Testis (tissue), 3 donors: ENCODE measurements around the gene PIP5K1C. TPM values are rescaled to one million over a fixed set of nuclear protein-coding genes. Genes with fewer than 3 reads are reported as not detected.

Experiments used
- DNase-seq: peaks from one replicate; pipeline ENCODE4 v3.0.0-alpha.2; 2019
- H3K27ac ChIP-seq, 2 donors: fragments of 200-600 bp; sonication (generic); one replicate each; pipeline ENCODE4 v1.5.1; 2019
- H3K27me3 ChIP-seq: fragments of 200-600 bp; sonication (generic); one replicate; pipeline ENCODE4 v1.5.1; 2019
- H3K36me3 ChIP-seq: fragments of 200-600 bp; sonication (generic); one replicate; pipeline ENCODE4 v1.5.1; 2017; ENCODE audit warnings: low read depth; ENCODE audit errors: missing control alignments
- H3K4me1 ChIP-seq: fragments of 200-600 bp; sonication (generic); one replicate; pipeline ENCODE4 v1.5.1; 2019
- H3K4me3 ChIP-seq, 2 donors: fragments of 200-600 bp; sonication (generic); one replicate each; pipeline ENCODE4 v1.5.1; 2017 to 2019
- H3K9me3 ChIP-seq: fragments of 200-600 bp; sonication (generic); one replicate; pipeline ENCODE4 v1.5.1; 2017
- POLR2A ChIP-seq: fragments of 450-650 bp; IDR thresholded peaks from one replicate; pipeline ENCODE4 v1.6.1; 2017; ENCODE audit warnings: antibody characterized with exemption, mild to moderate bottlenecking, moderate library complexity
- WGBS, 2 donors: methylation state at CpG; one replicate each; pipeline ENCODE4 v1.1.5; 2018; 5-methylcytosine and 5-hydroxymethylcytosine counted together
- intact Hi-C: fragments of 100-400 bp; cut with DNase I; formaldehyde crosslinking; loops from one replicate; pipeline ENCODE4 v1.15.1; 2023; ENCODE audit warnings: low total_unique reads
- polyA plus RNA-seq: library from polyadenylated mRNA; stranded (reverse); fragments of 350-450 nt; fragmentation: Illumina TruSeq; extraction: RNeasy Lipid Tissue Mini Kit (QIAGEN cat#74804); gene quantifications from one replicate; pipeline ENCODE4 v1.2.3, GENCODE V29; 2014; ENCODE audit warnings: low read depth, low replicate concordance; ENCODE audit not compliant: insufficient read depth
- total RNA-seq, 2 donors: library from RNA; depleted of rRNA; stranded (reverse); fragments of >200 nt; gene quantifications; one replicate each; pipeline ENCODE4 v1.2.3, GENCODE V29; 2016
- TF ChIP-seq, protein P1 (sequence below), 3 experiments: fragments of 450-650 bp in 2 of 3; fragments of 200-600 bp in 1 of 3; sonication (generic) in 1 of 3; IDR thresholded peaks; one replicate each; pipeline ENCODE4 v1.5.1; 2016 to 2019; ENCODE audit warnings: antibody characterized with exemption in 3 of 3, mild to moderate bottlenecking in 2 of 3, moderate library complexity in 1 of 3

Gene PIP5K1C
- total and polyA plus RNA-seq, 3 donors from 2014 or later: 80.2 to 99.1 (median 87.0) TPM

DNA sequence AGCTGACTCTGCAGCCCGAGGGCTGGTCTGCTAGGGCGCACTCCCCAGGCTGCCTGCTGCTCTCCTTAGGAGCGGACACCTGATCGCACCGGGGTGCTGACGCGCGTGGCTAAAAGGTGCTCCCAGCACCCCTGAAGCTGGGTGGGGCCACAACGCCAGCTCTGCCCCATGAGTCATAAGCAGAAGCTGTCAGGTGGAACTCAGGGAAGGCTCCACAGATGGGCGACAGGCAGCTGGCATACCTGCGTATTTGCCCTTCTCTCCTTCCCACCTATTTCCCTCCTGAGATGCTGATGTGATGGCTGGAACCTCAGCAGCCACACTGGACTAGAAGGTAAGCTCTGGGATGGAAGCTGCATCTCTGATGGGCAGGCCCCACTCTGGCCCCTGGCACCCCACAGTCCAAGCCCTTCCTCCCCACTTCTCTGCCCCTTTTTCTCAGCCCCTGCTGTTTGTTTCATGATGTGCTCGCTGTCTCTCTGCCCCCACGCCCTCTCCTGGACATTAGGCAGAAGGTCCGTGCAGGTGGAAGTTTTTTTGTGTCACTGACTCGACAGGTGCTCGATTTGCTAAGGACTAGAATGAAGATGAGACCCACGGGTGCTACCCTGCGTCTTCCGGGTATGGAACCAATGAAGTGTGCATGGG, 43.4 kb downstream of the PIP5K1C start:
- 93 to 96% methylated on average over 15 to 19 of the region's 19 CpGs for WGBS, 2 donors
- Histone ChIP-seq H3K27ac (no peak overlapping the region), H3K9me3 (no peaks in the 10 kb centered on the region), H3K4me3 (no peak overlapping the region), H3K27me3 (no peaks in the 10 kb centered on the region), H3K4me1 (peaks cover 3% of the 10 kb centered on the region), H3K36me3 (no peaks in the 10 kb centered on the region)
- no peak for DNase-seq
- intact Hi-C loops: no loop called here
- TF ChIP-seq, protein P1, sequence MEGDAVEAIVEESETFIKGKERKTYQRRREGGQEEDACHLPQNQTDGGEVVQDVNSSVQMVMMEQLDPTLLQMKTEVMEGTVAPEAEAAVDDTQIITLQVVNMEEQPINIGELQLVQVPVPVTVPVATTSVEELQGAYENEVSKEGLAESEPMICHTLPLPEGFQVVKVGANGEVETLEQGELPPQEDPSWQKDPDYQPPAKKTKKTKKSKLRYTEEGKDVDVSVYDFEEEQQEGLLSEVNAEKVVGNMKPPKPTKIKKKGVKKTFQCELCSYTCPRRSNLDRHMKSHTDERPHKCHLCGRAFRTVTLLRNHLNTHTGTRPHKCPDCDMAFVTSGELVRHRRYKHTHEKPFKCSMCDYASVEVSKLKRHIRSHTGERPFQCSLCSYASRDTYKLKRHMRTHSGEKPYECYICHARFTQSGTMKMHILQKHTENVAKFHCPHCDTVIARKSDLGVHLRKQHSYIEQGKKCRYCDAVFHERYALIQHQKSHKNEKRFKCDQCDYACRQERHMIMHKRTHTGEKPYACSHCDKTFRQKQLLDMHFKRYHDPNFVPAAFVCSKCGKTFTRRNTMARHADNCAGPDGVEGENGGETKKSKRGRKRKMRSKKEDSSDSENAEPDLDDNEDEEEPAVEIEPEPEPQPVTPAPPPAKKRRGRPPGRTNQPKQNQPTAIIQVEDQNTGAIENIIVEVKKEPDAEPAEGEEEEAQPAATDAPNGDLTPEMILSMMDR (IDR thresholded peaks at IDR 0.05): no peak
- no peak for TF ChIP-seq POLR2A

DNA sequence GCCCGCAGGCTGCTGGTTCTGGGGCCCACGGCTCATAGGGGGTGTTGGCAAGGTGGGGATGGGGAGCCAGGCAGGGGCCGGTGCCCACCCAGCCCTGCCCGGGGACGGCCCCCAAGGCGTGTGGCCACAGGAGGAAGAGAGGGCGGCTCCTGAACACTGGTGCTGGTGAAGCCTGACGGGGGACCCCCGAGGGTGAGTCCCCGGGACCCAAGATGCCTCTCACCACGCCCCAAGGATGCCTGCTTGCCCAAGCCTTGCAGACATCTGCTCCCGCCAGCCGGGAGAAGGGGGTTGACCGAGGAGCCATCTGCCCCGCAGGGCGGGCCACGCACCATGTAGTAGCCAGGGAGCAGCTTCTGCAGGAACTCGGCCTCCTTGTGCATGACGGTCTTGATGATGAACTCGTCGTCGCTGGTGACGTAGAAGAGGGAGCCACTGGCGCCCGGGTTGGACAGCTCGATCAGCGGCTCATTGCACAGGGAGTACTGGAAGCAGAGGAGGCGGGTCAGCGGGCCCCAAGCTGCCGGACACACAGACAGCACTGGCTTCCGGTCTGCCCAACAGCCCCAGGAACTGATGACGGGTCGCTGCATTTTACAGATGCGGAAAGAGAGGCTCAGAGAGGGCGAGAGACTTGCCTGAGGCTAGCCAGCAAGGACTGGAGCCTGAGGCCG, 44.1 kb downstream of the PIP5K1C start:
- 88 to 90% methylated on average over 19 to 36 of the region's 36 CpGs for WGBS, 2 donors
- TF ChIP-seq, protein P1 (IDR thresholded peaks at IDR 0.05): no peak
- no peak for TF ChIP-seq POLR2A

DNA sequence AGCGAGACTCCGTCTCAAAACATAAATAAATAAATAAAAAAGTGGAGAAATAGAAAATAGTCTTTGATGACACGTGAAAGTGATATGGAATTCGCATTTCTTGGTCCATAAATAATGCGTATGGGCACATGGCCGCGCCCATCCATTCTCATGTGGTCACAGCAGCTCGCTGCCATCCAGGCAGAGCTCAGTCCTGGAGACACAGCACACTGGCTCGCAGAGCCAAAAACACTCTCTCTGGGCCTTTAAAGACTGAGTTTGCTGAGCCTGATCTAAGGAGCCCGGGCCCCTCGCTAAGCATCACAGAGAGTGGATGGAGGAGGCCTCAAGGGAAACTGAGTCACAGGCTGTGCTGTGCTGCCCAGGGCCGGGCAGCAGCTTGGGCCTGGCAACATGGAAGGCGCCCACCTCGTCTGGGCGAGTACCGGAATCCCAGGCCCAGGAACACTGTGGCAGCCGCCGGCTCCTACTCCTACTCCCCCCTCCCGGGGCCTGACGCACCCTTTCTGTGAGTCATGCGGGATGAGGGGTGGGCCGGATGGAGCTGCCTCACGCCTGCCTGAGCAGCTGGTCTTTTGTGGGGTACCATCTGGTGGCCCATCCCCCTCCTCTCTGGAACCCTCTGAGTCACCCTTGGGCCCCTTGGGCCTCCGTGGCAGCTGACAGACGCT, 44.7 kb downstream of the PIP5K1C start:
- H3K4me1 ChIP-seq: peaks cover 4% of the 10 kb centered on the region
- intact Hi-C loops: no loop called here
- H3K27me3 ChIP-seq: no peaks in the 10 kb centered on the region
- WGBS, 2 donors: 82 to 90% methylated on average over 23 to 25 of the region's 25 CpGs
- H3K4me3 ChIP-seq: no peak overlapping the region
- H3K27ac ChIP-seq: no peak overlapping the region
- H3K36me3 ChIP-seq: no peaks in the 10 kb centered on the region
- TF ChIP-seq, protein P1 (IDR thresholded peaks at IDR 0.05): no peak
- no peak for TF ChIP-seq POLR2A
- no peaks in the 10 kb centered on the region for H3K9me3 ChIP-seq
- DNase-seq: no peak

More for the DNA sequence above, 44.1 kb downstream of the PIP5K1C start:
- Histone ChIP-seq H3K4me3 (no peak overlapping the region), H3K36me3 (no peaks in the 10 kb centered on the region), H3K4me1 (peaks cover 3% of the 10 kb centered on the region), H3K27me3 (no peaks in the 10 kb centered on the region), H3K27ac (no peak overlapping the region), H3K9me3 (no peaks in the 10 kb centered on the region)
- intact Hi-C loops: no loop called here
- no peak for DNase-seq

DNA sequence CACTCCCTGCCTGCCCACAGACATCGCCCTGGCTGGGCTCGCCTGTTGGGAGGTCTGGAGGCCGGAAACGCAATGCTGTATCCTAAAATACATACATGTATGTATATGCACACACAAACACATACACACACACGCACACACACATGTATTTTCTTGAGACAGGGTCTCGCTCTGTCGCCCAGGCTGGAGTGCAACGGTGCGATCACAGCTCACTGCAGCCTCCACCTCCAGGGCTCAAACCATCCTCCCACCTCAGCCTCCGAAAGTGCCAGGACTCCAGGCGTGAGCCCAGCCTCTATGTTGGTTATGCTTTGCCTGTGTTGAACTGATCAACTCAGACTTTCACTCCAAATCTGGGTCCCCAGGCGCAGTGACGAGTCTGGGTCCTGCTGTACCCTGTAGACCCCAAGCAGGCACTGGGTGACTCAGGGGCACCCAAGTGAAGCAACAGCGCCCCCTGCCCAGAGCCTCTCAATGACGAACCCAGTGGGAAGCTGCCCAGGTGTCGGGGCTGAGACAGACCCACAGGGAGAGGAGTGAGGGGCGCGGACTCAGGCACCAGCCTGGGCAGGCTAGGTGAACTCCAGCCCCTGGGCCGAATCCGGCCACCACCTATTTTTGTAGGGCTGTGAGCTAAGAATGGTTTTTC, 46.3 kb downstream of the PIP5K1C start:
- intact Hi-C loops: no loop called here
- no peaks in the 10 kb centered on the region for H3K36me3 ChIP-seq
- TF ChIP-seq POLR2A: no peak
- TF ChIP-seq, protein P1 (IDR thresholded peaks at IDR 0.05): no peak

More for the DNA sequence above, 46.3 kb downstream of the PIP5K1C start:
- Histone ChIP-seq H3K9me3 (no peaks in the 10 kb centered on the region), H3K27me3 (no peaks in the 10 kb centered on the region), H3K4me3 (no peak overlapping the region), H3K4me1 (peaks cover 11% of the 10 kb centered on the region), H3K27ac (no peak overlapping the region)
- DNase-seq: no peak
- 93 to 94% methylated on average over 19 to 20 of the region's 20 CpGs for WGBS, 2 donors
